NCI-H1436 treated with DMSO at 0.1 percent for 48 hours (cell line): ENCODE results near the gene STON2.
"Not testable (repeated sequence)": the region's sequence is repeated elsewhere in the genome, so short reads cannot be mapped to it uniquely, and the experiment has no call there.

Experiments used
- DNase-seq: peaks from one replicate; lab custom pipeline; 2025; lab: John Stamatoyannopoulos, UW

The STON2 gene, protein sequence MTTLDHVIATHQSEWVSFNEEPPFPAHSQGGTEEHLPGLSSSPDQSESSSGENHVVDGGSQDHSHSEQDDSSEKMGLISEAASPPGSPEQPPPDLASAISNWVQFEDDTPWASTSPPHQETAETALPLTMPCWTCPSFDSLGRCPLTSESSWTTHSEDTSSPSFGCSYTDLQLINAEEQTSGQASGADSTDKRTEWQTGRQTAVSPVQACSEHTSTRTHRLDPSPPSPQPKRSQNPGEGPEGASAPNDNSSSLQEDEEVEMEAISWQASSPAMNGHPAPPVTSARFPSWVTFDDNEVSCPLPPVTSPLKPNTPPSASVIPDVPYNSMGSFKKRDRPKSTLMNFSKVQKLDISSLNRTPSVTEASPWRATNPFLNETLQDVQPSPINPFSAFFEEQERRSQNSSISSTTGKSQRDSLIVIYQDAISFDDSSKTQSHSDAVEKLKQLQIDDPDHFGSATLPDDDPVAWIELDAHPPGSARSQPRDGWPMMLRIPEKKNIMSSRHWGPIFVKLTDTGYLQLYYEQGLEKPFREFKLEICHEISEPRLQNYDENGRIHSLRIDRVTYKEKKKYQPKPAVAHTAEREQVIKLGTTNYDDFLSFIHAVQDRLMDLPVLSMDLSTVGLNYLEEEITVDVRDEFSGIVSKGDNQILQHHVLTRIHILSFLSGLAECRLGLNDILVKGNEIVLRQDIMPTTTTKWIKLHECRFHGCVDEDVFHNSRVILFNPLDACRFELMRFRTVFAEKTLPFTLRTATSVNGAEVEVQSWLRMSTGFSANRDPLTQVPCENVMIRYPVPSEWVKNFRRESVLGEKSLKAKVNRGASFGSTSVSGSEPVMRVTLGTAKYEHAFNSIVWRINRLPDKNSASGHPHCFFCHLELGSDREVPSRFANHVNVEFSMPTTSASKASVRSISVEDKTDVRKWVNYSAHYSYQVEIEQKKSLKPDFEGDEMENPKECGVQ

GRCh38 chr14:81400202-81400678 is at the start of gene STON2:
TSS of gene STON2 (minus strand) at chr14:81400324. CDS start at chr14:81398382, 1,942 bp downstream.
- DNase-seq = no peak

DNA sequence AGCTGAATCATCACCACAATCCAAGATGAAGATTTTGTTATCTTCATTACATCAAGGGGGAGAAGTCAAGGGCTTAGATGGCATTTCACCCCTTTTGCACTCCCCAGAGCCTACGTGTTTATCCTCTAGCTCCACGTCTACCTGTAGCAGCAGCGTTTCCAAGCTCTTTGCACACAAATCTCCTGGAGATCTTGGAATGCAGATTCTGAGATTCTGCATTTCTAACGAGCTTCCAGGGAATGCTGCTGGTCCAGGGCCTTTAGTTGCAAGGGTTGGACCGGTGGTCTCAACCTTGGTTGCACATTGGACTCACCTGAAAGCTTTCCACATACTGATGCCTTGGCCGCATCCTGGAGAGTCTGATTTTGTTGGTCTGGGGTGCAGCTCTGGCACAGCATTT is 49.5 kb upstream of the STON2 start:
- no peak for DNase-seq

GRCh38 chr14:81449114-81449513 is 49.0 kb upstream of the STON2 start:
- no peak for DNase-seq

DNA sequence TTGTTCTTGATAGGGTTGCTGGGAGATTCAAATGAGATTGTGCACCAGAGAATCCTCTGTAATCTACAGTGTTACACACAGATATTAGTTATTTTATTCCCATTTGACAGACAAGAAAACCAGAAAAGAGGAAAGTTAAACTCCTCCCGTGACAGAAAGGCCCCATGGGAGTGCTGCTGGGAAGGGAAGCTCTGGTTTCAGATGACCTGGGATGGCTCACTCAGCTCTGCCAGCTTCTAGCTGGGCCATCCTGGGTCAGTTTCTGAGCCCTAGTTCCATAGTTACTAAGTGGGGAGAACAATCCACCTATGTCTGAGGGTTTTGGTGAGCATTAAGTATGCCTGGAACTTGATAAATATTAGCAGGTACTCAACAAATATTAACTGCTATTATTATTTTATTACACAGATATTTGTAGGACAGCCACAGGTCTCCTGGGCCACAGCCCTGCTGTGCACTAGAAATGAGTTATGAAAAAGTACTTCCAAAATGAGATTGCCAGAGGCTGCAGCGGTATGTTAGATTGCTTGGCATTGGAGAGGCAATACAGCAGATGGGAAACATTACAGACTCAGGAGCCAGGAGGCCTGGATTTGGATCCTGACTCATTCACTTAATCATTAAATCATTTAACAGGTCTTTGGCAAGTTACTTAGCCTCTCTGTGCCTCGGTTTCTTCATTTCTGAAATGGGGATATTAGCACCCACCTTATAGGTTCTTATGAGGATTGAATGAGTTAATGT is 47.1 kb upstream of the STON2 start:
- no peak for DNase-seq

DNA sequence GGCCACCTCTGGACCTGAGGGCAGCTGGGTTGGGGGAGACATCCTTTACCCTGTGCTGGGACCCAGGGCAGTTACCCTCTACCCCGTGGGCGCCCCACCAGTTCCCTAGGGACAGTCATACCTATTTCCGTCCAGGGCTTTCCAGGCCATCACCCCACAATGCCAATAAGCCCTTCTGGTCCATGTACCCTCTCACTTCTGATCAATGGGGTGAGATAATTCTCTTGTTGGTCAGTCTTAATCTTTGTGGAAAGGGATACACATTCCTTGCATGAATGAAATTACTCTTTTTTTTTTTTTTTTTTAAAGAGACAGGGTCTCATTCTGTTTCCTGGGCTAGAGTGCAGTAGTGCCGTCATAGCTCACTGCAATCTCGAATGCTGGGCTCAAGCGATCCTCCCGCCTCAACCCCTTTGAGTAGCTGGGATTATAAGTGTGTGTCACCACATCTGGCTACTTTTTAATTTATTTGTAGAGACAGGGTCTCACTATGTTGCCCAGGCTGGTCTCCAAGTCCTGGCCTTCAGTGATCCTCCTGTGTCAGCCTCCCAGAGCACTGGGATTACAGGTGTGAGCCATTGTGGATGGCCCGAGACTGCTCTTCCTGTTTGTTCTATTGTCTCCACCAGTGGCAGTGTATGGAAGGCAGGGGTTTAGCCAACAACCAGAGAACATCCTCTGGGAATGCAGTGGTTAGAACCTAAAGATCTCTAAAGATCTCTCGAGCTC is 46.3 kb upstream of the STON2 start:
- DNase-seq = no peak

DNA sequence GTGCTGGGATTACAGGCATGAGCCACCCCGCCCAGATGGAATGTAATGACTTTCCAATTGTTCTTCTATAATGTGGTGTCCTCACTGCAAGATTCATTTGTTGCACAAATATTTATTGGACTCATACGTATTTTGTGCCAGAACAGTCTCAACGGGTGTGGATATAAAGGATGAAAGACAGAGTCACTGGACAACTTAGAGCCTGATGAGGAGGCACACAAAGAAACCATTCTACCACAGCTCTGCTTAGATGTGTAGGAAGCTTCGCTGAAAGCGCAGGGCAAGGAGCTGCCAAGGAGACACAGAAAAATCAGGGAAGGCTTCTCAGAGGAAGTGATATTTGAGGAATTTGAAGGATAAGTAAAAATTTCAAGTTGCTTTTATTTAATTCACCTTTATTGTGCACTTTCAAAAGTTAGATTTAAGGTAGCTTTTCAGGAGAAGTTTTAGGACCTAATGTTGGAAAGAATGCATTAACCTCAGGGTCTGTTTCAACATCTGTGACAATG is 41.6 kb upstream of the STON2 start:
- DNase-seq = no peak

DNA sequence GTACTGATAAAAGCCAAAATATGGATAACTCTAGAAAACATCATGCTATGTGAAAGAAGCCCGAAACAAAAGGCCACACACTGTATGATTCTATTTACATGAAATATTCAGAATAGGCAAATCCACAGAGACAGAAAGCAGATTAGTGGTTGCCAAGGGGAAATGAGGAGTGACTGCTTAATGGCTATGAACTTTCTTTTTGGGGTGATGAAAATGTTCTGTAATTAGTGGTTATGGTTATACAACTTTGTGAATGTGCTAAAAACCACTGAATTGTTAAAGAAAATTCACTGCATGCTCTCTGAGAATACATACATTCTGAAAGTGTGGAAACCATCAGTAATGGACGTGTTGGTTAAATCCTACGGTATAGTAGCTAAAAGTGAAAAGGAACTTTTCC is 39.9 kb upstream of the STON2 start:
- DNase-seq = no peak

- DNase-seq = no peak
Measured at GRCh38 chr14:81437244-81437643, 37.1 kb upstream of the STON2 start.

GRCh38 chr14:81436296-81437138 is 36.4 kb upstream of the STON2 start:
- no peak for DNase-seq

GRCh38 chr14:81435391-81436295 is 35.5 kb upstream of the STON2 start:
- DNase-seq = no peak

- no peak for DNase-seq
Measured at GRCh38 chr14:81435048-81435390, 34.9 kb upstream of the STON2 start.

GRCh38 chr14:81434230-81434629 is 34.1 kb upstream of the STON2 start:
- DNase-seq = no peak

DNA sequence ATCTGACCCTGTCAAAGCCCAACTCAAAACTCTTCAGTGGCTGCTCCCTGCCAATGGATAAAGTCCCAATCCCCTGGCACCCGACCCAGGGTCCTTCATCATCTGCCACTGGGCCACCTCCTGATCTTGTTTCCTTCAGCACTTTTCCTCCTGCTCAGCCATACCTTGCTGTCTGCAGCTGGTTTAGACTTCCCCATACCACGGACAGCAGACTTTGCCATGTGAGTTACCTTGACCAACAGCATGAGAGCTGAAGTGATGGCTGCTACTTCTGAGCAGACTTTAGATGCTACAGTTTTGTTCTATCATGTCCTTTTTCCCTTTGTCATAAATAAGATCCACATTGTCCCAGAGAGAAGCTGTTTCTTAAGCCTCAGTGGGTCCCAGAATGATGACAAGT is 33.3 kb upstream of the STON2 start:
- DNase-seq = no peak

GRCh38 chr14:81432219-81432661 is 32.1 kb upstream of the STON2 start:
- no peak for DNase-seq

GRCh38 chr14:81430235-81430634 is 30.1 kb upstream of the STON2 start:
- DNase-seq = no peak

DNA sequence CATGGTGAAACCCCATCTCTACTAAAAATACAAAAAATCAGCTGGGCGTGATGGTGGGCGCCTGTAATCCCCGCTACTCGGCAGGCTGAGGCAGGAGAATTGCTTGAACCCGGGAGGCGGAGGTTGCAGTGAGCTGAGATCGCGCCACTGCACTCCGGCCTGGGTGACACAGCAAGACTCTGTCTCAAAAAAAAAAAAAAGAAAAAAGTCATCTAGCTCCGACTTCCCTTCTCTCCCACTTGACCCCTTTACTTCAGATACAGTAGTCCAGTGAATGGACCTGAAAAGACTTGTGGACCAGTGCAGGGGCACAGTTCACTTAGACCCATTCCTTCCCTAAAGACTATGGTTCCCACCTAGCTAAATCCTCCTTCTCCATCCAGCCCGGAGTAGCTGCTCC is 29.6 kb upstream of the STON2 start:
- not testable (repeated sequence) for DNase-seq

- DNase-seq = no peak
Measured at GRCh38 chr14:81429028-81429427, 28.9 kb upstream of the STON2 start.

GRCh38 chr14:81427348-81428058 is 27.4 kb upstream of the STON2 start:
- no peak for DNase-seq

GRCh38 chr14:81423504-81423903 is 23.4 kb upstream of the STON2 start:
- no peak for DNase-seq
